A549 treated with Mapracorat at 1 μM for 4 hours (cell line): ENCODE results near the gene CMAS. TPM values are rescaled to one million over a fixed set of nuclear protein-coding genes. Genes with fewer than 3 reads are reported as not detected.

ENCODE experiments used
- total RNA-seq: library from RNA; stranded (reverse); fragments of 200-300 nt; extraction: Qiagen RNA extraction; gene quantifications from 5 replicates; pipeline ENCODE4 v1.2.3, GENCODE V29; 2022

Gene CMAS
- 41.7 to 44.2 TPM (median 42.7 TPM) in 5 replicates for total RNA-seq

DNA sequence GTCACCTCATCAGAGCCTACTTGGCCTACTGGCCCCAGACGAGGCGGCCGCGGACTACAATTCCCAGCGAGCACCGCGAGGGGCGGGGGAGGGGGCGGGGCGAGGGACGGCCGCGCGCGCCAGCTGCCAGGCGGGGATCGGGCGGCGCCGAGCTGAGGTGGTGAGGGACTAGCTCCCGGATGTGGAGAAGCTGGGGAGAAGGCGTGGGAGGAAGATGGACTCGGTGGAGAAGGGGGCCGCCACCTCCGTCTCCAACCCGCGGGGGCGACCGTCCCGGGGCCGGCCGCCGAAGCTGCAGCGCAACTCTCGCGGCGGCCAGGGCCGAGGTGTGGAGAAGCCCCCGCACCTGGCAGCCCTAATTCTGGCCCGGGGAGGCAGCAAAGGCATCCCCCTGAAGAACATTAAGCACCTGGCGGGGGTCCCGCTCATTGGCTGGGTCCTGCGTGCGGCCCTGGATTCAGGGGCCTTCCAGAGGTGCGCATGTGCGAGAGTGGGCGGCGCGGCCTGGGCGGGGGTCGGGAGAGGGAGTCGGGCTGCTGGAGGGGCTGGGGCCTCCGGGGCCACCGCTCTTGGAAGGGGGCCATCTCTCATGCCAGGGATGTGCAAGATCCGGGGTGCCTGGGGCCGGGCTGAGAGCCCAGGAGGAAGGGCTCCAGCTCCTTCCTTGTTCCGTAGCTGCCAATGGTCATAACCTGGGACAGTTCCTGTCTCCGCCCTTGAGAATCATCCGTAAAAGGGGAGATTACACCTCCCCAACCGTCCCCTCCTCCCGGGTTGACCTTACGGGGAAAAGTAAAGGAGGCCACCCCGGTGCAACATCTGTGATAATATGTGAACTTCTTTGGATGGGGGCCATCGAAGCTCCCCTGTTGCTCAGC lies at the start of gene CMAS:
CMAS (plus strand) TSS at position 129 of the 878 bp plus-strand sequence; CDS start at position 215, 86 bp downstream.

Other genes with a start within 250 kb of the CMAS start
- gene ABCC9, start 104.8 kb upstream of the CMAS start, total RNA-seq: 0.01 to 0.08 TPM in 2 of 5 replicates, not detected in the others